Activated CD4-positive, alpha-beta memory T cell treated with anti-CD3 and anti-CD28 coated beads for 36 hours (primary cell): ENCODE data around the gene PLEKHA7. TPM values are rescaled to one million over a fixed set of nuclear protein-coding genes. Genes with fewer than 3 reads are reported as not detected.

Source experiments
- CTCF ChIA-PET: fragments of 350-600 bp; sonication (Branson Sonifier 250); formaldehyde crosslinking; loops from one replicate; lab custom pipeline; 2021; ENCODE audit warnings: antibody characterized with exemption, inconsistent platforms; lab: Charles Lee
- POLR2A ChIA-PET: fragments of 350-600 bp; sonication (Branson Sonifier 250); formaldehyde crosslinking; loops from one replicate; lab custom pipeline; 2021; ENCODE audit warnings: antibody characterized with exemption; lab: Charles Lee
- DNase-seq: peaks from one replicate; pipeline ENCODE4 v3.0.0-alpha.2; 2020
- H3K27ac Mint-ChIP-seq: one replicate; pipeline ENCODE4 v1.8.0; 2021; ENCODE audit warnings: mixed read lengths
- H3K27me3 Mint-ChIP-seq: one replicate; pipeline ENCODE4 v1.8.0; 2021; ENCODE audit warnings: mixed read lengths
- H3K36me3 Mint-ChIP-seq: one replicate; pipeline ENCODE4 v1.8.0; 2021; ENCODE audit warnings: mixed read lengths
- H3K4me1 Mint-ChIP-seq: one replicate; pipeline ENCODE4 v1.8.0; 2021; ENCODE audit warnings: low read depth, mixed read lengths
- H3K4me3 Mint-ChIP-seq: one replicate; pipeline ENCODE4 v1.8.0; 2021; ENCODE audit warnings: mild to moderate bottlenecking, mixed read lengths
- H3K9me3 Mint-ChIP-seq: one replicate; pipeline ENCODE4 v1.8.0; 2021; ENCODE audit warnings: mixed read lengths
- intact Hi-C: fragments of 100-400 bp; cut with micrococcal nuclease; formaldehyde crosslinking; loops from one replicate; pipeline ENCODE4 v1.15.1; 2023
- total RNA-seq, 2 experiments: library from RNA; stranded (reverse); gene quantifications; one replicate each; pipeline ENCODE4 v1.2.3, GENCODE V29; 2021

PLEKHA7 gene
- total RNA-seq, 2 experiments from 2014 or later, result 5.1 to 5.3 TPM

DNA sequence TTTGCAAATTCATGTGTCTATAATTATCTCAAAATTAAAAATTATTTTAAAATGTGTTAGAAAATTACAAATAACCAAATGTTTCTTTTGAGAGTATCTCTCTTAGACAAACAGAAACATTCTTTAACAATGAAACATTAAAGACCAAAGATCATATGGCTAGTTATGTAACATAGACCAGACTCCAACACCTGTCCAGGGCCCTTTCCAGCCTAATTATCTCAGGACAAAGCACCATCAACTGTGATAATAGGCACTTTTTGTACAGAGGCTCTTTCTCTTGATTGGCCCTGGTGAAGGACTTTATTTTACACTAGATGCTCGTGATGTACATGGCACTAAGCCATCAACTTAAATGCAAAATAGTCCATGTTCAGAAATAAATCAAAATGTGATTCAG lies 5.0 kb upstream of the PLEKHA7 start:
- Mint-ChIP-seq H3K27ac (no peak overlapping the region), H3K4me1 (peaks cover 3% of the 10 kb centered on the region), H3K36me3 (peaks cover 2% of the 10 kb centered on the region), H3K9me3 (no peaks in the 10 kb centered on the region), H3K4me3 (no peak overlapping the region), H3K27me3 (peaks cover 11% of the 10 kb centered on the region)
- intact Hi-C loops, result loop anchor here (5.0 kb wide), 1 partner anchor 58 kb away; the partner anchor contains the start of gene RPS13
- ChIA-PET CTCF (no interaction called here), POLR2A (no interaction called here)
- no peak for DNase-seq

DNA sequence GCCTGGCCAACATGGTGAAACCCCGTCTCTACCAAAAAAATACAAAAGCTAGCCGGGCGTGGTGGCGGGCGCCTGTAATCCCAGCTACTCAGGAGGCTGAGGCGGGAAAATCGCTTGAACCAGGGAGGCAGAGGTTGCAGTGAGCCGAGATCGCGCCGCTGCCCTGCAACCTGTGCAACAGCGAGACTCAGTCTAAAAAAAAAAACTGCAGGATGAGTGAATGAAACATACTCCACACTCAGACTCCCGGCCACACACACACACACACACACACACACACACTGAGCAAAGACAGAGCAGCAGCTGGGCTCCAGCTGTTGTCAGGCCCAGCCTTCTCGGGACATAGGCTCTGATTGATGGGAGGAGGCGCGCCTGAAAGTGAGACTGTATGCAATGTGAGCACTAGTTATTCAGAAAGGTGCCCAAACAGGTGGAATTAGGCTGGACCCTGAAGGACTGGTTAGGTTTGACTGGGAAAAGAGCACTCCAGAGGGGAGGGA lies 1.5 kb upstream of the PLEKHA7 start:
- Mint-ChIP-seq H3K9me3 (no peaks in the 10 kb centered on the region), H3K4me3 (no peak overlapping the region), H3K27me3 (peaks cover 11% of the 10 kb centered on the region), H3K36me3 (peaks cover 2% of the 10 kb centered on the region), H3K27ac (no peak overlapping the region), H3K4me1 (peaks cover 3% of the 10 kb centered on the region)
- CTCF ChIA-PET, result interaction anchor here (1.0 to 2.4 kb wide), 5 partner anchors 31 to 230 kb away, joined by 3 to 9 read pairs (median 5); no protein-coding TSS in a partner anchor
- intact Hi-C loops, result loop anchor here (1.0 to 5.0 kb wide), 3 partner anchors 29 to 195 kb away; partner anchors contain the start of gene RPS13
- no peak for DNase-seq
- POLR2A ChIA-PET, result no interaction called here

DNA sequence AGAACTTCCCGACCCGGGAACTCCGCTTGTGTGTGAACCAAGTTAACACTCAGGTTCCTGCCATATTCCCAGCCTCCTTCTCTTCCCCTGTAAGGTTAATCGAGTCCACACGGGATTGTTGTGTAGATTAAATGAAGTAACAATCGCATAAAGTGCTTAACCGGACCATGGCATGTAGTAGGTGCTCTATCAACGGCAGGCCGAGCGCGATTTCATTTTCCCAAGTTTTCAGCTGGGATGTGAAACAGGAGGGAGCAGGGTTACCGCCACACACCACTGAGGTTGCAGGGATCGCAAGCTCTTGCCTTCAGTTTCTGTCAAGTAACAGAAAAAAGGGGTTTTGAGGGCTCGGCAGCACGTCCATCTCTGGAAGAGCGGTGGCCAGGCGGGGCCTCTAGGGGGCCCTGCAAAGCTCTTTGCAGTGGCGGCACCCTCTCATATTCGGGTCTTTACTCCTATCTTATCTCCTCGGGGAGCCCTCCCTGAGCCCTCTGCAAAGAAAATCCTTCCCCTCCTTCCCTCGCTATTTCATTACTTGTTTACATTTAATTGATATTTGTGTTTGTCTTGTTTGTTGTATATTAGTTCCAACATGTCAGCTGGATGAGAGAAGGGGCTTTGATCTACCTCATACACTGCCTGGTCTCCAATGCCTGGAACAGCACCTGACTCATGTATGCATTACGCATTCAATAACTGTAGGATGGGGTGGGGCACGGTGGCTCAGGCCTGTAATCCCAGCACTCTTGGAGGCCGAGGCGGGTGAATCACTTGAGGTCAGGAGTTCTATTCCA lies 816 bp upstream of the PLEKHA7 start:
- H3K9me3 Mint-ChIP-seq, result no peaks in the 10 kb centered on the region
- H3K36me3 Mint-ChIP-seq, result peaks cover 2% of the 10 kb centered on the region
- DNase-seq, result peak; percentile 38
- ChIA-PET POLR2A (interaction anchor here (0.6 kb wide), 1 partner anchor 251 kb away, joined by 3 read pairs; no protein-coding TSS in a partner anchor), CTCF (interaction anchor here (0.6 to 2.4 kb wide), 8 partner anchors 10 to 230 kb away, joined by 3 to 9 read pairs (median 4); no protein-coding TSS in a partner anchor)
- H3K4me3 Mint-ChIP-seq, result peak overlapping the region; percentile 77
- H3K27ac Mint-ChIP-seq, result no peak overlapping the region
- H3K27me3 Mint-ChIP-seq, result peaks cover 11% of the 10 kb centered on the region
- peaks cover 3% of the 10 kb centered on the region for H3K4me1 Mint-ChIP-seq
- intact Hi-C loops, result loop anchor here (1.0 to 5.0 kb wide), 3 partner anchors 29 to 195 kb away; partner anchors contain the start of gene RPS13

DNA sequence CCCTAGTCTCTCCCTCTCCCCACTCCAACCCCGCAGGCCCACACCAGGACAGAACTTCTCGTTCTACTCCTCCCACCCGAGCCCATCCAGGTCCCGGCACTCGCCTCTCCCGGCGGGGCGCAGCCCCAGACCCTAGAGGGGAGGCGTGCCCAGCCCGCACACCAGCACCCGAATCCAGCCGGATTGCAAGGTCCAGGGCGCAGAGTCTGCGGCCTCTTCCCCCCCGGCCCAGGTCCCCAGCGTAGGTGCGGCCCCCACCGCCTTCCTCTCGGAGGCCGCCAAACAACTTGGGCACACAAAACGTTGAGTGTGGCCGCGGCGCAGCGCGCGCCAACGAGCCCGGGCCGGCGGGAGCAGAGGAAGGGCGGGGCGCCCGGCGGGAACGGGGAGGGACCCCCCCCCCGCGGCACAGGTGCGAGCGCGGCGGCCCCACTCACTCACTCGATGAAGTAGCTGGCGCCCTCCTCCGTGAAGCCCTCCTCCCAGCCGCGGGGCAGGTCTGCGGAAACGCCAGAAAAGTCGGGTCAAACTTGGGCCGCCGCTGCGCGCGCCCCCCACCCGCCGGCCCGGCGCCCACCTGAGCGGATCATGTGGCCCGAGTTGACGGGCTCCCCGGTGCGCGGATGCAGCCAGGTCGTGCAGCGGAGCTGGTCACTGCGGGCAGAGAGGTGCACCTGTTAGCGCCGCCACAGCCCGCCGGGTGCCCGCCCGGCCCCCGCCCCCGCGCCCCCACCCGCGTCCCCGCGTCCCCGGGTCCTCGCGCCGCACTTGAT lies 480 bp downstream of the PLEKHA7 start:
- H3K36me3 Mint-ChIP-seq, result peaks cover 2% of the 10 kb centered on the region
- ChIA-PET CTCF (interaction anchor here (1.5 to 2.4 kb wide), 3 partner anchors 50 to 228 kb away, joined by 5 to 9 read pairs (median 9); no protein-coding TSS in a partner anchor), POLR2A (no interaction called here)
- H3K4me1 Mint-ChIP-seq, result peaks cover 3% of the 10 kb centered on the region
- no peaks in the 10 kb centered on the region for H3K9me3 Mint-ChIP-seq
- no peak overlapping the region for H3K27ac Mint-ChIP-seq
- intact Hi-C loops, result no loop called here
- H3K27me3 Mint-ChIP-seq, result peaks cover 11% of the 10 kb centered on the region
- DNase-seq, result peak; percentile 30
- peak overlapping the region; percentile 51 for H3K4me3 Mint-ChIP-seq

DNA sequence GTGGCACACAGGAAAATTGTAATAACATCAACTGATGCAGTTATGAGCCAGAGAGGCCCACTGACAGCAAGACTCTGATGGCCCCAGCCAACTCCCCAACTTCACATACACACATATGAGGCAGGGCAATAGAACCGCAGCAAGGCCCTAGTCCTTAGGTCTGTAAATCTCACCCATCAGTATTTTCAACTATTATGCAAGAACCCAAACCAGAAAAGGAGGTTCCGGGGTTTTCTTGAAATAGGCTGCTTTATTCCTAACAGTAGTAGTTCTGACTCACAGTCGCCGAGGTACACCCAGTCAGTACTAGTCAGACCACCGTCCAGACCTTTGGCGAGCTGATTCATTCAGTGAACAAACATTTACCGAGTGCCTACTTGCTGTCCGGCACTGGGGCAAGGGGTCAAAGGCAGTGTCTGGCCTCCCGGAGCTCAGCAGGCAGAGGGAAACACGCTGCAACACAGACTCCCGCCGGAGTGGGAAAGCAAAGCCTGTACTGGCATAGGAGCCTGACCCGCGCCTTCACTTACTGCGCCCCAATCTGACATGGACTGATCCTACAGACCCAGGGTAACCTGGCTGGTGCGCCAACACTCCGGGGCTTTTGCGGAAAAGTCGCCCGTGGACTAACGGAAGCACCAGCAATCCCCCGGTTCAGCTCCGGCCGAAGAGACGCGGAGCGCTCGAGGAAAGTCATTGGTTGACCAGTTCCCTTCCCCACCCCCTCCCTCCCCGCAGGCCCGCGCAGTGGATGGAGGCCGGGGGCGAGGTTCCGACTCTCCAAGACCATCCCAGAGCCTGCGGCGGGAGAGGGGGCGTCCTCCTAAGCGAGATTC lies 1.3 kb downstream of the PLEKHA7 start:
- peak overlapping the region; percentile 51 for H3K4me3 Mint-ChIP-seq
- no peaks in the 10 kb centered on the region for H3K9me3 Mint-ChIP-seq
- peaks cover 2% of the 10 kb centered on the region for H3K36me3 Mint-ChIP-seq
- no peak overlapping the region for H3K27ac Mint-ChIP-seq
- peaks cover 11% of the 10 kb centered on the region for H3K27me3 Mint-ChIP-seq
- no peak for DNase-seq
- ChIA-PET POLR2A (no interaction called here), CTCF (no interaction called here)
- intact Hi-C loops, result no loop called here
- H3K4me1 Mint-ChIP-seq, result peaks cover 3% of the 10 kb centered on the region

DNA sequence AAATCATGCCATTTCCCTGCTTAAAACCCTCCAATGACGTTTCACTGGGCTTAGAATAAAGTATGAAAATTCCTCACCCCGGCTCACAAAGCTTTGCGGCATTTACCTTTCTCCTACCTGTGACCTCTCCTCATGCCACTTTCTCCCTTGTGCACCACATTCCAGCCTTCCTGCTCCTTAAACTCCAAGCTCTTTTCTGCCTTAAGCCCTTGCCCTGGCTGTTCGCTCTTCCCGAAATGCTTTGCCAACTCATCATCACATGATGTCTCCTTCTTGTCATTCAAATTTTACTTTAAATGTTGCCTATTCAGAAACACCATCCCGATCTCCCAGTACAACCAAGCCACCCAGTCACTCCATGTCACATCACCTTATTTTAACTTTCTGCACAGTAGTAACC lies 2.0 kb downstream of the PLEKHA7 start:
- intact Hi-C loops, result no loop called here
- peaks cover 3% of the 10 kb centered on the region for H3K4me1 Mint-ChIP-seq
- H3K36me3 Mint-ChIP-seq, result peaks cover 2% of the 10 kb centered on the region
- H3K27ac Mint-ChIP-seq, result no peak overlapping the region
- no peaks in the 10 kb centered on the region for H3K9me3 Mint-ChIP-seq
- ChIA-PET CTCF (no interaction called here), POLR2A (no interaction called here)
- no peak for DNase-seq
- H3K4me3 Mint-ChIP-seq, result no peak overlapping the region
- peaks cover 11% of the 10 kb centered on the region for H3K27me3 Mint-ChIP-seq

DNA sequence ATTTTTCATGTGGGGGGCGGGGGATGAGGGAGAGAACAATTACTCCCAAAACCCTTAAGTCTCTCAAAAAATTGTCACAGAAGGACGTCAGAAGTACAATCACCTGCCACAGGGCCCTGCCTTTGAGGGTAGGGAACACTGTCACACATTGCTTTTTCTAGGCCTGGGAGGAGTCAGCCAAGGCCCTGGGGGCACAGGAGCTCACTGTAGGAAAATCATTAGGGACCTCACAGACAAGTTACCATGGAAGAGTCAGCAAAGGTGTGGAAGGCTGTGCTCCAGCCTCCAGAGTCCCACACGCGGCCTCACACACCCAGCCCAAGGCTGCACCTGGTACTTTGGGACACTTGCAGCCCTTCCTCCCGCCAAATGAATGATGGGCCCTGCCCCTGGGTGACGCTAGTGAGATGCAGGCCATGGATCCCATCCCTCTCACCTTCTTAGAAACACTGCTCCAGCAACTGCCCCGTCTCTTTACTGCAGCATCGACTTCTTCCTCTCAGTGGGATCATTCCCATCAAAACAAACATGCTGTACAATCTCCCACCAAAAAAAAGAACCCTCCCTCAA lies 3.3 kb downstream of the PLEKHA7 start:
- Mint-ChIP-seq H3K4me3 (no peak overlapping the region), H3K9me3 (no peaks in the 10 kb centered on the region), H3K27me3 (peaks cover 10% of the 10 kb centered on the region), H3K36me3 (peaks cover 2% of the 10 kb centered on the region), H3K4me1 (peaks cover 3% of the 10 kb centered on the region), H3K27ac (no peak overlapping the region)
- no peak for DNase-seq
- CTCF ChIA-PET, result no interaction called here
- intact Hi-C loops, result no loop called here
- POLR2A ChIA-PET, result no interaction called here

DNA sequence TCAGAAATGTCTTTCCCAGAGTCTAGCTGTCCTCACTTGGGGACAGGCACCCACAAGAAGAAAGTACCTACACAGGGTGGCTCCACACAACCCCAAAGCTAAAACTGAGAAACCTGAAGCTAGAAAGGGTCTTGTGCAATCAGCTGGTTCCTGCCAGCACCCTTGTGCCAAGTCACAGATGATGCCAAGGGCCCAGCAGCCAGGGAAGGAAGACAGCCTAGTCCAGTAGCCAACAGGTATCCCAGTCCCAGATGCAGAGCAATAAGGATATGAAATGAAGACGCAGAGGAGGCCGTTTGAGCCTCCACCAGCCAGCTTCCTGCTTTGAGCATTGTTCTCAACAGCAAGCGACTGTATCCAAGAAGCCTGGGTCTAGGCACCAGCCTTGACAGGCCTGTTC lies 6.1 kb downstream of the PLEKHA7 start:
- no peaks in the 10 kb centered on the region for H3K36me3 Mint-ChIP-seq
- H3K27me3 Mint-ChIP-seq, result no peaks in the 10 kb centered on the region
- H3K27ac Mint-ChIP-seq, result no peak overlapping the region
- intact Hi-C loops, result no loop called here
- no peaks in the 10 kb centered on the region for H3K9me3 Mint-ChIP-seq
- ChIA-PET POLR2A (no interaction called here), CTCF (no interaction called here)
- no peak overlapping the region for H3K4me3 Mint-ChIP-seq
- no peaks in the 10 kb centered on the region for H3K4me1 Mint-ChIP-seq
- DNase-seq, result no peak

DNA sequence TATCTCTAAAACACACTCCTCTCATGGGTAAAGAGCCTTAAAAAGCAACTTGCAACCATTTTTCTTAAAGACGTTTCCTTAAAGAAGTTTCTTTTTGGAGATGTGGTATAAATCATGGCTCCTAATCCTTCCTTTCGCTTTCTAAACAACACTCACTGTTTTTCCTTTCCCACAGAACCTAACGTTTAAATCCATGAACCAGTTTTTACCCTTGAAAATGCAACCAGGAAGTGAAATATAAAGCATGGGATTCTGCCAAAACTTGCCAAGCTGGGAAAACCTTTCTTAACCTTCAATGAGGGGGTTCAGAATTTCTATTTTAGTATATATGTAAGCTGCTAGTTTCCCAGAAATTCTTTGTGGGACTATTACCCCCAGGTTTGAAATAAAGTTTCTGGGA lies 8.6 kb downstream of the PLEKHA7 start:
- Mint-ChIP-seq H3K36me3 (no peaks in the 10 kb centered on the region), H3K27ac (no peak overlapping the region), H3K4me3 (no peak overlapping the region), H3K27me3 (no peaks in the 10 kb centered on the region), H3K4me1 (no peaks in the 10 kb centered on the region), H3K9me3 (no peaks in the 10 kb centered on the region)
- intact Hi-C loops, result no loop called here
- POLR2A ChIA-PET, result no interaction called here
- DNase-seq, result no peak
- CTCF ChIA-PET, result no interaction called here

DNA sequence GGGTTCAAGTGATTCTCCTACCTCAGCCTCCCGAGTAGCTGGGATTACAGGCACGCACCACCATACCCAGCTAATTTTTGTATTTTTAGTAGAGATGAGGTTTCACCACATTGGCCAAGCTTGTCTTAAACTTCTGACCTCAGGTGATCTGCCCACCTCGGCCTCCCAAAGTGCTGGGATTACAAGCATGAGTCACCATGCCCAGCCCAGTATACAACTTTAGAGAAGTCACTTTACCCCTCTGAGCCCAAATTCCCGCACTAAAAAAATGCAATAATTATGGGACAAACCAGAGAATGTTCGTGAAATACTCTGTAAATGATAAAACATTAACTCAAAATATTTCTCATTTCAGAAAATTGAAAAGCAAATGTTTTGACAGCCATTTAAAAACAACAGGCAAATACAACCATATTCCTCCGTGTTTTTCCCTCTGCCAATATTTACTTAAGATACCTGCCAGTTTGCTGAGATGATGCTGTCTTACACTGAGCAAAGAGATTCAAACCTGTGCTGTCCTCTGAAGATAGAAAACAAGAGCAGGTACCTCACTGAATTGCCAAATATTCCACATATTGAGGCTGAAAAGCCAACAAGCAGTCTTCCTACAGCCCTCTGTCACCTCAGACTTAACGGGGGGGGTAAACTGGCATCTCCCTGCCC lies 9.6 kb downstream of the PLEKHA7 start:
- POLR2A ChIA-PET, result no interaction called here
- intact Hi-C loops, result no loop called here
- no peaks in the 10 kb centered on the region for H3K36me3 Mint-ChIP-seq
- H3K27me3 Mint-ChIP-seq, result no peaks in the 10 kb centered on the region
- H3K4me3 Mint-ChIP-seq, result no peak overlapping the region
- H3K27ac Mint-ChIP-seq, result no peak overlapping the region
- no peak for DNase-seq
- H3K9me3 Mint-ChIP-seq, result no peaks in the 10 kb centered on the region
- H3K4me1 Mint-ChIP-seq, result no peaks in the 10 kb centered on the region
- CTCF ChIA-PET, result no interaction called here

DNA sequence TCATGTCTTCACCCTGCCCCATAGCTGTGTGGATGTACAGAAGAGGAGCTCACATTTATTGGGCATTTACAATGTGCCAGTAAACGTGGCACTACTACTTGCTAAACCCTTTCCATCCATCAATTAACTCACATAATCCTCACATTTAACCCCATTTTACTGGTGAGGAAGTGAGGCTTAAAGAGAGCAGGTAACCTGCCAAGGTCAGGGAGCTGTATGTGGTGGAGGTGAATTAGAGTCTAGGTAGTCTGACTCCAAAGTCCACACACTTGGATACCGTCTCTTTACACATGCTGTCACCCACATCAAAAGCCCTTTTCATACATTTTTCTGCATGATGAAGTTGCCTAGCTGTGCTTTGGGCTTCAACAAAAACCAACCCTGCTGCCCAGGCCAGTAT lies 10.8 kb downstream of the PLEKHA7 start:
- Mint-ChIP-seq H3K27me3 (no peaks in the 10 kb centered on the region), H3K9me3 (no peaks in the 10 kb centered on the region), H3K4me1 (no peaks in the 10 kb centered on the region), H3K27ac (no peak overlapping the region), H3K36me3 (no peaks in the 10 kb centered on the region), H3K4me3 (no peak overlapping the region)
- ChIA-PET CTCF (no interaction called here), POLR2A (no interaction called here)
- DNase-seq, result no peak
- intact Hi-C loops, result no loop called here
